HepG2 (cell line): ENCODE measurements around the gene ZNF667. TPM values are rescaled to one million over a fixed set of nuclear protein-coding genes. Genes with fewer than 3 reads are reported as not detected.

ENCODE experiments used
- HCFC1 ChIP-seq: fragments of 150-350 bp; IDR thresholded peaks from 2 replicates; pipeline ENCODE4 v1.6.1; 2014; ENCODE audit warnings: low read depth, low read length
- LCORL ChIP-seq, 2 experiments: fragments of 450-650 bp in 1 of 2; sonication (generic) in 1 of 2; formaldehyde crosslinking in 1 of 2; IDR thresholded peaks; 2 replicates each; pipeline versions ENCODE4 v1.5.0 to v1.6.1; 2017 to 2020; ENCODE audit warnings: antibody characterized with exemption in 1 of 2, missing genetic modification reagents in 1 of 2
- MBD4 ChIP-seq: IDR thresholded peaks from 2 replicates; pipeline ENCODE4 v1.6.1; 2012; ENCODE audit warnings: low read length, inconsistent platforms, borderline replicate concordance
- MTF2 ChIP-seq: sonication (generic); formaldehyde crosslinking; IDR thresholded peaks from 2 replicates; pipeline ENCODE4 v1.5.0; 2020; ENCODE audit warnings: missing genetic modification reagents, borderline replicate concordance
- POGZ ChIP-seq: sonication (generic); formaldehyde crosslinking; IDR thresholded peaks from 2 replicates; pipeline ENCODE4 v1.4.0; 2020; ENCODE audit warnings: mild to moderate bottlenecking, missing genetic modification reagents
- POLR2G ChIP-seq: fragments of 200-400 bp; formaldehyde crosslinking; IDR thresholded peaks from 2 replicates; pipeline ENCODE4 v1.6.1; 2018; ENCODE audit warnings: mild to moderate bottlenecking, low read depth, low read length, moderate library complexity
- RXRA ChIP-seq: sonication (generic); formaldehyde crosslinking; IDR thresholded peaks from 2 replicates; pipeline ENCODE4 v1.5.1; 2020; ENCODE audit warnings: missing genetic modification reagents
- SP4 ChIP-seq: sonication (generic); formaldehyde crosslinking; IDR thresholded peaks from 2 replicates; pipeline ENCODE4 v1.8.1; 2023; ENCODE audit warnings: mild to moderate bottlenecking, missing genetic modification reagents
- XRCC5 ChIP-seq: fragments of 200-400 bp; formaldehyde crosslinking; optimal IDR thresholded peaks from 2 replicates; pipeline ENCODE3; 2017; ENCODE audit warnings: mild to moderate bottlenecking, low read length
- YY1 ChIP-seq: IDR thresholded peaks from 2 replicates; pipeline ENCODE4 v1.6.1; 2011; ENCODE audit warnings: low read length, low read depth, moderate library complexity, mild to moderate bottlenecking; ENCODE audit not compliant: insufficient read depth, insufficient replicate concordance
- ZFY ChIP-seq: sonication (generic); formaldehyde crosslinking; IDR thresholded peaks from 2 replicates; pipeline ENCODE4 v1.4.0; 2020; ENCODE audit warnings: missing genetic modification reagents
- ZIK1 ChIP-seq: sonication (generic); formaldehyde crosslinking; IDR thresholded peaks from 2 replicates; pipeline ENCODE4 v1.5.0; 2020; ENCODE audit warnings: mild to moderate bottlenecking, low read depth, missing genetic modification reagents, borderline replicate concordance
- ZMYM2 ChIP-seq: sonication (generic); formaldehyde crosslinking; IDR thresholded peaks from 2 replicates; pipeline ENCODE4 v1.8.0; 2022; ENCODE audit warnings: mild to moderate bottlenecking, missing genetic modification reagents
- ZMYM4 ChIP-seq: sonication (generic); formaldehyde crosslinking; IDR thresholded peaks from 2 replicates; pipeline ENCODE4 v1.8.1; 2023; ENCODE audit warnings: mild to moderate bottlenecking, missing genetic modification reagents
- ZNF251 ChIP-seq: sonication (generic); formaldehyde crosslinking; IDR thresholded peaks from 2 replicates; pipeline ENCODE4 v1.9.0; 2021; ENCODE audit warnings: mild to moderate bottlenecking, missing genetic modification reagents
- ZNF430 ChIP-seq: sonication (generic); formaldehyde crosslinking; IDR thresholded peaks from 2 replicates; pipeline ENCODE4 v1.9.0; 2021; ENCODE audit warnings: mild to moderate bottlenecking, missing genetic modification reagents
- ZNF44 ChIP-seq: sonication (generic); formaldehyde crosslinking; IDR thresholded peaks from 2 replicates; pipeline ENCODE4 v1.5.1; 2020; ENCODE audit warnings: mild to moderate bottlenecking, missing genetic modification reagents
- ZNF570 ChIP-seq: sonication (generic); formaldehyde crosslinking; IDR thresholded peaks from 2 replicates; pipeline ENCODE4 v1.4.0; 2020; ENCODE audit warnings: mild to moderate bottlenecking, missing genetic modification reagents, borderline replicate concordance
- polyA plus RNA-seq, 8 experiments: library from polyadenylated mRNA; depleted of rRNA in 3 of 8; stranded (reverse) in 7 of 8; unstranded in 1 of 8; fragments of >200 nt; fragmentation: Illumina TruSeq in 4 of 8; extraction: Trizol in 4 of 8; gene quantifications; 2 replicates each; pipeline versions ENCODE4 v1.2.1 to v1.2.3, GENCODE V29; 2011 to 2016; ENCODE audit warnings: low read depth in 4 of 8, missing spikeins in 1 of 8, mixed read lengths in 1 of 8; ENCODE audit not compliant: insufficient read depth in 1 of 8
- total RNA-seq, 5 experiments: library from RNA; depleted of rRNA; stranded (reverse); fragments of >200 nt; fragmentation: Illumina TruSeq; extraction: Trizol; gene quantifications; 2 replicates each; pipeline ENCODE4 v1.2.3, GENCODE V29; 2016; ENCODE audit warnings: low read depth in 1 of 5
- TF ChIP-seq, protein P1 (sequence below): sonication (generic); formaldehyde crosslinking; IDR thresholded peaks from 2 replicates; pipeline ENCODE4 v1.8.0; 2022; ENCODE audit warnings: mild to moderate bottlenecking, missing genetic modification reagents, moderate library complexity

Gene ZNF667
- total and polyA plus RNA-seq, 2 of the 13 experiments (the other 11 are each of a cell fraction or from before 2014, with no cell fraction given): not detected

DNA sequence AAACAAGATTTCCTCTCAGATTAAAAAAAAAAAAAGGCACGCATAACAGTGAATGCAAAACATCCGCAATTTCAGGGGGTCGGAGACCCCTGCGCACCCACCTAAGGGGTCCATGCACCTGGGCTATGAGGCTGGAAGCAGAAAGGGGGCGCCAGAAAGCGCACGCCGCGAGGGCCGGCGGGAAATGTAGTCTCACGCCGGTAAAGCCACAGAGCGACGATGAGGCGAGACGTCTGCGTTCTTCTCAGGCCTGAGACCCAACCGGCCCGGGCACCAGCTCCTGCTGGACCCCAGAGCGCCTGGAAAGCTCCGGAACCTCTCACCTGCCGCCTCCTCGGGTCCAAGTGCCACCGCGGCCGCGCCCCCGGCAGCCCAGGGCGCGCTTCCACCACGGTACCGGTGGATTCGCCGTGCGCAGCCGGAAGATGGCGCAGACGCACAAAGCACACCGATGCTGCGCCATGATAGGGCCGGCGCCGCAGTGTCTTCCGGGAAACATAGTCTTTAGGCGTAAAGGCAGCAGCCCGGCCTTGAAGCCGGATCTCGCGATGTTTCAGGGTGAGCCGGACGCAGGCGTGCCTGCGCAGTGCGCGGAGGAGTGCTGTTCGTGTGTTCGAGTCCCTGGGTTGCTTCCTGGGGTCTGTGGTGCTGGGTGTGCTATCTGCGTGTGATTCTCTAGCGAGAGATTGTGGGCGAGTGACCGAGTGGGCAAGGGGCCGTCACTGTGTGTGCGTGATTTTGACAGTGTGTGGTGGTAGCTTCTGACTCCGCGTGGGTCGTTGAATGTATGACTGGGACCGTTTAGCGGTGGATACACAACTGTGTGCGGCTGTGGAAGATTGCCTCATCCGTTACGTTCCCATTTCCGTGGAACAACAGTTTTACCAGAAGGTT is 83.8 kb downstream of the ZNF667 start, which contains the start of gene ZNF582 (continued):
- TF ChIP-seq RXRA (CRISPR knock-in tag) (0 out of 2 replicates have a peak, but pooled peaks have one; percentile 17), ZMYM4 (CRISPR knock-in tag) (peak; percentile 97), ZNF44 (CRISPR knock-in tag) (no peak), ZNF430 (CRISPR knock-in tag) (no peak), POGZ (CRISPR knock-in tag) (peak; percentile 90), XRCC5 (peak; percentile 42), YY1 (peak; percentile 85), ZNF251 (CRISPR knock-in tag) (0 out of 2 replicates have a peak, but pooled peaks have one; percentile 29), HCFC1 (peak; percentile 71), ZMYM2 (peak; percentile 80), POLR2G (peak; percentile 68), ZFY (peak; percentile 79), ZIK1 (CRISPR knock-in tag) (0 out of 2 replicates have a peak, but pooled peaks have one; percentile 54), SP4 (no peak; the same call in 1 of the 2 replicates), MBD4 (no peak), LCORL (IDR thresholded peaks at IDR 0.05) (no peak), LCORL (CRISPR knock-in tag; IDR thresholded peaks at IDR 0.05) (no peak), MTF2 (CRISPR knock-in tag) (no peak), ZNF570 (CRISPR knock-in tag) (no peak)
- TF ChIP-seq, protein P1, sequence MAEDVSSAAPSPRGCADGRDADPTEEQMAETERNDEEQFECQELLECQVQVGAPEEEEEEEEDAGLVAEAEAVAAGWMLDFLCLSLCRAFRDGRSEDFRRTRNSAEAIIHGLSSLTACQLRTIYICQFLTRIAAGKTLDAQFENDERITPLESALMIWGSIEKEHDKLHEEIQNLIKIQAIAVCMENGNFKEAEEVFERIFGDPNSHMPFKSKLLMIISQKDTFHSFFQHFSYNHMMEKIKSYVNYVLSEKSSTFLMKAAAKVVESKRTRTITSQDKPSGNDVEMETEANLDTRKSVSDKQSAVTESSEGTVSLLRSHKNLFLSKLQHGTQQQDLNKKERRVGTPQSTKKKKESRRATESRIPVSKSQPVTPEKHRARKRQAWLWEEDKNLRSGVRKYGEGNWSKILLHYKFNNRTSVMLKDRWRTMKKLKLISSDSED (CRISPR knock-in tag): no peak

Other genes starting within 250 kb of the ZNF667 start
- not detected in 2 replicates for gene EDDM13, start 204.6 kb downstream of the ZNF667 start, total RNA-seq (2016; rRNA removed; fragmentation: Illumina TruSeq; extraction: Trizol)
- gene EDDM13, start 204.6 kb downstream of the ZNF667 start, polyA plus RNA-seq (2011; rRNA removed): not detected in 2 replicates
- gene ZSCAN5A, start 162.5 kb downstream of the ZNF667 start, total RNA-seq (2016; rRNA removed; fragmentation: Illumina TruSeq; extraction: Trizol): 17.8 and 23.7 TPM in 2 replicates
- 9.5 and 11.5 TPM in 2 replicates for gene ZSCAN5A, start 162.5 kb downstream of the ZNF667 start, polyA plus RNA-seq (2011; rRNA removed)
- gene ZNF582, start 83.8 kb downstream of the ZNF667 start, total RNA-seq (2016; rRNA removed; fragmentation: Illumina TruSeq; extraction: Trizol): 1.6 and 2.4 TPM in 2 replicates
- 0.83 and 1.1 TPM in 2 replicates for gene ZNF582, start 83.8 kb downstream of the ZNF667 start, polyA plus RNA-seq (2011; rRNA removed)
- 5.3 and 5.9 TPM in 2 replicates for gene ZNF583, start 73.0 kb downstream of the ZNF667 start, total RNA-seq (2016; rRNA removed; fragmentation: Illumina TruSeq; extraction: Trizol)
- 0.65 and 0.99 TPM in 2 replicates for gene ZNF583, start 73.0 kb downstream of the ZNF667 start, polyA plus RNA-seq (2011; rRNA removed)
- not detected in 2 replicates for gene ZNF471, start 30.5 kb upstream of the ZNF667 start, total RNA-seq (2016; rRNA removed; fragmentation: Illumina TruSeq; extraction: Trizol)
- gene ZNF471, start 30.5 kb upstream of the ZNF667 start, polyA plus RNA-seq (2011; rRNA removed): not detected in 2 replicates
- gene ZFP28, start 61.6 kb upstream of the ZNF667 start, total RNA-seq (2016; rRNA removed; fragmentation: Illumina TruSeq; extraction: Trizol): not detected in 2 replicates
- gene ZFP28, start 61.6 kb upstream of the ZNF667 start, polyA plus RNA-seq (2011; rRNA removed): not detected in 2 replicates
- not detected in 2 replicates for gene ZNF470, start 90.1 kb upstream of the ZNF667 start, total RNA-seq (2016; rRNA removed; fragmentation: Illumina TruSeq; extraction: Trizol)
- not detected in 2 replicates for gene ZNF470, start 90.1 kb upstream of the ZNF667 start, polyA plus RNA-seq (2011; rRNA removed)
- 4.4 and 5.8 TPM in 2 replicates for gene ZNF71, start 118.0 kb upstream of the ZNF667 start, total RNA-seq (2016; rRNA removed; fragmentation: Illumina TruSeq; extraction: Trizol)
- 2.2 and 3.2 TPM in 2 replicates for gene ZNF71, start 118.0 kb upstream of the ZNF667 start, polyA plus RNA-seq (2011; rRNA removed)
- gene SMIM17, start 165.8 kb upstream of the ZNF667 start, total RNA-seq (2016; rRNA removed; fragmentation: Illumina TruSeq; extraction: Trizol): 0.49 and 0.53 TPM in 2 replicates
- gene SMIM17, start 165.8 kb upstream of the ZNF667 start, polyA plus RNA-seq (2011; rRNA removed): 0.16 and 0.21 TPM in 2 replicates
- gene ZNF835, start 194.4 kb upstream of the ZNF667 start, total RNA-seq (2016; rRNA removed; fragmentation: Illumina TruSeq; extraction: Trizol): not detected in 2 replicates
- not detected in 2 replicates for gene ZNF835, start 194.4 kb upstream of the ZNF667 start, polyA plus RNA-seq (2011; rRNA removed)